ENCODE measurements around the gene TEKT5. TPM values are rescaled to one million over a fixed set of nuclear protein-coding genes. Genes with fewer than 3 reads are reported as not detected.
"Not testable (repeated sequence)": the region's sequence is repeated elsewhere in the genome, so short reads cannot be mapped to it uniquely, and the experiment has no call there.

The TEKT5 gene
- polyA plus RNA-seq, 1 donor from 2014 or later = not detected

DNA sequence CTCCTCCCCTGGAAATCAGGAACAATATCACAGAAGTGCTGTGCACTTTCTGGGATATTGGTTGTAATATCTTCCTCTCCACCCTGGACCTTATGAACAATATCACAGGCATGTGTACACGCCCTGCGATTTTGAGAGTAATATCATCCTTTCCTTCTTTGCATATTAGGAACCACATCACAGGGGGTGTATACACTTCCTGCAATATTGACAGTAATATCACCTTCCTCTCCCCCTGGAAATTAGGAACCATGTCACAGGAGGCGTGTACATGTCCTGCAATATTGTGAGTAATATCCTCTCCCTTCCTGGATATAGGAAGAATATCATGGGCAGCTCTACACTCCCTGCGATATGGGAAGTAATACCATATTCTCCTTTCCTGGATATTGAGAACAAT, 14.2 kb upstream of the TEKT5 start:
- H3K27me3 Mint-ChIP-seq = peaks cover 2% of the 10 kb centered on the region

GRCh38 chr16:10699756-10700155, 5.0 kb upstream of the TEKT5 start:
- Mint-ChIP-seq H3K27me3 (no peaks in the 10 kb centered on the region), H3K36me3 (no peaks in the 10 kb centered on the region), H3K27ac (no peak overlapping the region), H3K4me1 (no peaks in the 10 kb centered on the region), H3K4me3 (no peak overlapping the region), H3K9me3 (no peaks in the 10 kb centered on the region)

More for the DNA sequence above, 14.2 kb upstream of the TEKT5 start:
- Mint-ChIP-seq H3K36me3 (no peaks in the 10 kb centered on the region), H3K4me3 (no peak overlapping the region), H3K4me1 (peaks cover 0 to 2% (median 0%) of the 10 kb centered on the region in 3 donors), H3K27ac (no peak overlapping the region), H3K9me3 (no peaks in the 10 kb centered on the region)

- Mint-ChIP-seq H3K4me3 (no peak overlapping the region), H3K9me3 (no peaks in the 10 kb centered on the region), H3K27me3 (peaks cover 7% of the 10 kb centered on the region), H3K27ac (no peak overlapping the region), H3K4me1 (no peaks in the 10 kb centered on the region), H3K36me3 (peaks cover 2% of the 10 kb centered on the region)
Observed at GRCh38 chr16:10694306-10694705, 424 bp downstream of the TEKT5 start.

DNA sequence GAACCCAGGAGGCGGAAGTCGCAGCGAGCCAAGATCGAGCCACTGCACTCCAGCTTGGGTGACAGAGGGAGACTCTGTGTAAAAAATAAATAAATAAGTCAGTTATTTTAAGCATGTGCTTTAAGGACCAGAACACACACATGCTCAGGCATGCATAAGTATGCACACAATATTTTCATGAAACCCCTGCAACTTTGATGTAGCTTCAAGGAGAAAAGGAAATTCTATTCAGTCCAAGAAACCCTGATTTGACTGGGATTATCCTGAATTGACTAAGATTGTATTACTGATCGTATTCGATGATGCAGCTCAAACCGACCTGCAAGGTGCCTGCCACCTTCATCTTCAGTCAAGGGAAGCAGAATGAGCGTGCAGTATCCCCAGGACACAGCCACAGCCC, 841 bp downstream of the TEKT5 start:
- Mint-ChIP-seq H3K36me3 (peaks cover 2% of the 10 kb centered on the region), H3K4me3 (no peak overlapping the region), H3K27me3 (peaks cover 9% of the 10 kb centered on the region), H3K4me1 (no peaks in the 10 kb centered on the region), H3K9me3 (no peaks in the 10 kb centered on the region), H3K27ac (peak overlapping the region in 1 of 3 donors; percentile 31)

- Mint-ChIP-seq H3K4me3 (no peak overlapping the region), H3K27ac (no peak overlapping the region), H3K4me1 (no peaks in the 10 kb centered on the region)
Observed at GRCh38 chr16:10692470-10692869, 2.3 kb downstream of the TEKT5 start.

DNA sequence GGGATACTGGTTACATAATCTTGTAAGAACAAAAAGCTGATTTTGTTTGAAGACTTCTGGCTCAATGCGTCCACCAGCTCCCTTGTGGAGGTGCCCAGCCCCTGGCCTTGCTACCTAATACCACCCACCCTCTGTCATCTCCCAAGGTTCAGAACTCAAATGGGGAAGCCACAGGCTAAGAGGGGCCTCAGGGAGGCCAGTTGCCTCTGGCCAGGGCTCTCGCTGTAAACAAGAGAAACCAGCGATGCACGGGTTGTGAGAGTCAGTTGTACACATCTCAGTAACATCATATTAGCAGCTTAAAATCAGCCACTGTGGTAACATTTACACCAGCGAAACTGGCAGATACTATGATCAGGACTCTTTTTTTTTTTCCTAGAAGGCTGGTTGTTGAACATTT, 6.0 kb downstream of the TEKT5 start:
- Mint-ChIP-seq H3K27me3 (peaks cover 11% of the 10 kb centered on the region), H3K9me3 (no peaks in the 10 kb centered on the region), H3K27ac (no peak overlapping the region)

More at GRCh38 chr16:10692470-10692869, 2.3 kb downstream of the TEKT5 start:
- H3K27me3 Mint-ChIP-seq = peaks cover 9% of the 10 kb centered on the region
- H3K9me3 Mint-ChIP-seq = no peaks in the 10 kb centered on the region
- H3K36me3 Mint-ChIP-seq = peaks cover 2% of the 10 kb centered on the region

DNA sequence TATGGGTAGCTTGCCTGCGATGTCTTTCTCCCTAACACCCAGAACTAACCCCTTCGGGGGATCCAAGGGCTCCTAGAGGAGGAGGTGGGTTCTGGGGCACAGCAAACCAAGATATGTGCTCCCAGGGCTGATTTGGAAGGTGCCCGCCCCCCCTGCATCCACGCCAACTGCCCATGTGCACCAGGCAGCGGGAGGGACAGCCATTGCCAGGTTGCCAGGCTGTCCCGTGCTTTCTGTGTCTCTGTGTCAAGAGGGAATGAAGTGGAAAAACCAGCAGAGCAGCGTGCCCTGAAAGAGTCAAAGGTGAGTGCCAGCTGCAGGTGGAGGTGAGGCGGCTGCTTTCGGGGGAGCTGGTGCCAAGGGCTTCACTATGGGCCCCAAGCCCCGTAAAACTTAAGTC, 6.4 kb downstream of the TEKT5 start:
- Mint-ChIP-seq H3K27me3 (peaks cover 11% of the 10 kb centered on the region), H3K27ac (no peak overlapping the region), H3K9me3 (no peaks in the 10 kb centered on the region), H3K4me1 (peaks cover 0 to 1% (median 0%) of the 10 kb centered on the region in 3 donors), H3K4me3 (no peak overlapping the region), H3K36me3 (peaks cover 2% of the 10 kb centered on the region)

More for the DNA sequence above, 6.0 kb downstream of the TEKT5 start:
- Mint-ChIP-seq H3K4me1 (peaks cover 0 to 1% (median 0%) of the 10 kb centered on the region in 3 donors), H3K4me3 (no peak overlapping the region), H3K36me3 (peaks cover 2% of the 10 kb centered on the region)

DNA sequence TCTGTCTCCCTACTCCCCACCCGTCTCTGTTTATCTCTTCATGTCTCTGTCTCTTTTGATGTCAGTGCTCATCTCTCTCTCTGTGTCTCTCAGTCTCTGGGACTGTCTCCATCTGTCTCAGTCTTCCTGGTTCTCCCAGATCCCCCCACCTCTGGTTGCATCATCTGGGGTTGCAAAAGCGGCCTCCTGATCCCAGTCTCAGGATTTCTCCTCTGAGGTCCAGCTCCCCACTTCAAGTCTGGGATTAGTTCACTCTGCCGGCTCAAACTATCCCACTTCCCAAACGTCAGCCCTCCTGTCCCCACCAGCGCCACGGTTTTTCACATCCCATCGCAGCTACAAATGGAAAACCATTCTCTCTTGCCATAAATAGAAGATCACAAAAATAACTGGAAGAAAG, 9.0 kb downstream of the TEKT5 start:
- Mint-ChIP-seq H3K9me3 (no peaks in the 10 kb centered on the region), H3K4me1 (peaks cover 0 to 1% (median 0%) of the 10 kb centered on the region in 3 donors), H3K27me3 (peaks cover 16% of the 10 kb centered on the region), H3K4me3 (no peak overlapping the region), H3K36me3 (peaks cover 2% of the 10 kb centered on the region), H3K27ac (no peak overlapping the region)

GRCh38 chr16:10684511-10685151, 10.1 kb downstream of the TEKT5 start:
- Mint-ChIP-seq H3K36me3 (peaks cover 2% of the 10 kb centered on the region), H3K27me3 (peaks cover 12% of the 10 kb centered on the region), H3K4me3 (no peak overlapping the region), H3K4me1 (peaks cover 0 to 1% (median 0%) of the 10 kb centered on the region in 3 donors), H3K27ac (no peak overlapping the region), H3K9me3 (no peaks in the 10 kb centered on the region)

DNA sequence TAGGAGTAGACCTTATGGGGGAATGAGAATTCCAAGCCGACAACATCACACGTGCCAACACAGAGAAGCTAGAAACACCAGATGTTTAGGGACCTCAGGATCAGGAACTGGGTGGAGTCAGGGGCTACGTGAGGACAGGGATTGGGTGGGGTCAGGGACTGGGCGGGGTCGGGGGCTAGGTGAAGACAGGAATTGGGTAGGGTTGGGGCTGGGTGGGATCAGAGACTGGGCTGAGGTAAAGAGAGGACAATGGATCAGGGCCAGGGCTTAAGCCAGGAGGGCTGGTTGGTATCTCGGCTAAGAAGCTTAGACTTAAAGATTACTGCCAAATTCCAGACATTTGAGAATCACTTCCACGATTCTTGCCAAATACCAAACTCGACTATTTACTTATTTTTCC, 11.6 kb downstream of the TEKT5 start:
- H3K4me1 Mint-ChIP-seq = peaks cover 0 to 1% (median 0%) of the 10 kb centered on the region in 3 donors
- peaks cover 9% of the 10 kb centered on the region for H3K27me3 Mint-ChIP-seq
- peak overlapping the region in 1 of 4 donors; percentile 45 for H3K4me3 Mint-ChIP-seq
- no peaks in the 10 kb centered on the region for H3K9me3 Mint-ChIP-seq
- H3K27ac Mint-ChIP-seq = no peak overlapping the region
- H3K36me3 Mint-ChIP-seq = peaks cover 2% of the 10 kb centered on the region

- Mint-ChIP-seq H3K27ac (no peak overlapping the region), H3K36me3 (peaks cover 2% of the 10 kb centered on the region), H3K9me3 (no peaks in the 10 kb centered on the region), H3K4me3 (no peak overlapping the region), H3K4me1 (peaks cover 0 to 1% (median 0%) of the 10 kb centered on the region in 3 donors), H3K27me3 (peaks cover 9% of the 10 kb centered on the region)
Observed at GRCh38 chr16:10682604-10683003, 12.1 kb downstream of the TEKT5 start.

DNA sequence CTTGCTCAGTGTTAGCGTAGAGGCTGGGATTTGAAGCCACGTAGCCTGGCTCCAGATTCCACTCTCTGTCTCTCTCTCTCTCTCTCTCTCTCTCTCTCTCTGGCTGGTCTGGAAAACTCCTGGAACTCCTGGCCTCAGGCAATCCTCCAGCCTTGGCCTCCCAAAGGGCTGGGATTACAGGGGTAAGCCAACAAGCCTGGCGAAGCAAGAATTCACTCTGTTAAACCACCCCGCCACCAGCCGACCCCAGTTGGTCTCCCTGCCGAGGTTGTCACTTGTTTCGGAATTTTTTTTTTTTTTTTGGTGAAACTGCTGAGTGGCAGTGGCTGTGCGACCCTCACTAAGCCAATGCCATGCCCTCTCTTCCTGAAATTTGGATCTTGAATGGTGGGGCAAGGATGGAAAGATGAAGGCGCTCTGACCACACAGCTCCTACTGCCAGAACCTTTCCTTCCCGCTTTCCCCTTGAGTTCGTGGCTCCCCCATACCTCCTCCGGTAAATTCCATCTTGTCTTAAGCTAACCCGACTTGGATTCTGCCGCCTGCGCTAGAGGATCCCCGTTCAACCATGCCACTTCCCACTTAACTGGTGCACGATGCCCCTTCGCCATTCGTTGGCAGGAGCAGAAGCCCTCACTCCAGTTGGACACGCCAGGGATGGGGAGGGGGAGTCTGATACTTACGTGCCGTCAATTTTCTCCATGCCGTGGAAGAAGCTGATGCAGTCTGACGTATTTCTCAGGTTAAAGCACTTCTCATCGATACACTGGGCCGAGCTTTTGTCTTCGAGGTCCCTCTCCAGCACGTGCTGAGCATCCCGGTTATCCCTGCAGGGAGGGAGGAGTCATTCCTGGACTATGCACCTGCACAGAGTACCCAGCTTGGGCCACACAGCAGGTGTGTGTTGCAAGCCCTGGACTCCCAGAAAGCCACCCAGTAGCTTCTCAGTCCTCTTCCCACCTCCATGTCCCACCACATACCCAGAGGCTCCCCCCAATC, 13.1 kb downstream of the TEKT5 start:
- Mint-ChIP-seq H3K27ac (no peak overlapping the region), H3K9me3 (no peaks in the 10 kb centered on the region), H3K36me3 (peaks cover 2% of the 10 kb centered on the region), H3K27me3 (peaks cover 15% of the 10 kb centered on the region), H3K4me3 (no peak overlapping the region), H3K4me1 (peaks cover 0 to 1% (median 0%) of the 10 kb centered on the region in 3 donors)

DNA sequence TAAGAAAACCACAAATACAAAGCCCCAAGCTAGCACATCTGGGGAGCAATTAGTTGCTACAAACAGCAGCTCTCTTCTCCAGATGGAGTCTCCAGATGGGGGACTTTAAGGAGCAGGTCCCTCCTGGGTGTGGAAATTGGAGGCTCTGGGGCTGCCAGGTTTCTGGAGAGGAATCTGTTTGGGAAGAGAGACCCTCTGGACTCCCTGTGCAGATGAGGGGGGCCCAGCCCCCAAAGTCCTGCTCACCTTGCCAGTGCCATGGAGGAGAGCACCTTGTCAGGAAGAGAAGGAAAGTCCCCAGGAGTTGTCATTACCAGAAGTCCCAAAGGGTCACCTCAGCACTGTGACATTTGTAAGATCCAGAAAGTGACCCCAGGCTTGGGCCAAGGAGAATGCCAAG, 14.8 kb downstream of the TEKT5 start:
- H3K27me3 Mint-ChIP-seq = peaks cover 11% of the 10 kb centered on the region
- H3K4me3 Mint-ChIP-seq = no peak overlapping the region
- H3K4me1 Mint-ChIP-seq = no peaks in the 10 kb centered on the region
- H3K27ac Mint-ChIP-seq = no peak overlapping the region
- H3K9me3 Mint-ChIP-seq = no peaks in the 10 kb centered on the region
- peaks cover 2% of the 10 kb centered on the region for H3K36me3 Mint-ChIP-seq

DNA sequence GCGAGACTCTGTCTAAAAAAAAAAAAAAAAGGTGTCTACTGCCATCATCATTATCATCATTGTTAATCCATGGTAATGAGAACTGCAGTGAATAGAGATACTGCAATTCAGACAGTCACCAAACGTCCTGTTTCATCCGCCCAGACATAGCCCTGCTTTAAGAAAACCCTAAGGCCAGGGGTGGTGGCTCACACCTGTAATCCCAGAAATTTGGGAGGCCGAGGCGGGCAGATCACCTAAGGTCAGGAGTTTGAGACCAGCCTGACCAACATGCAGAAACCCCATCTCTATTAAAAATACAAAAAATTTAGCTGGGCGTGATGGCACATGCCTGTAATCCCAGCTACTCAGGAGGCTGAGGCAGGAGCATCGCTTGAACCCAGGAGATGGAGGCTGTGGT, 15.3 kb downstream of the TEKT5 start:
- H3K4me3 Mint-ChIP-seq, H3K27ac Mint-ChIP-seq, H3K4me1 Mint-ChIP-seq, H3K9me3 Mint-ChIP-seq, H3K36me3 Mint-ChIP-seq: not testable (repeated sequence)
- H3K27me3 Mint-ChIP-seq = peaks cover 11% of the 10 kb centered on the region

GRCh38 chr16:10678655-10679054, 16.1 kb downstream of the TEKT5 start:
- Mint-ChIP-seq H3K36me3 (peaks cover 2% of the 10 kb centered on the region), H3K27me3 (peaks cover 11% of the 10 kb centered on the region), H3K4me3 (no peak overlapping the region), H3K9me3 (no peaks in the 10 kb centered on the region), H3K27ac (no peak overlapping the region), H3K4me1 (no peaks in the 10 kb centered on the region)
